GM21360 (cell line): ENCODE measurements around the gene NKX2-2.
A peak's percentile ranks its signal among the peaks of the same experiment; 100 is the strongest.
"Not testable (repeated sequence)": the region's sequence is repeated elsewhere in the genome, so short reads cannot be mapped to it uniquely, and the experiment has no call there.

Experiments used
- ATAC-seq: cut with Tn5 transposase; IDR thresholded peaks from one replicate; pipeline ENCODE4 v1.9.1; 2021; ENCODE audit warnings: mild to moderate bottlenecking, moderate library complexity; ENCODE audit not compliant: unreplicated experiment

The NKX2-2 gene

GRCh38 chr20:21509597-21510371, 4.1 kb downstream of the NKX2-2 start:
- ATAC-seq, result no peak

GRCh38 chr20:21509079-21509596, 4.7 kb downstream of the NKX2-2 start:
- ATAC-seq, result no peak

GRCh38 chr20:21508230-21509078, 5.4 kb downstream of the NKX2-2 start:
- ATAC-seq, result no peak

GRCh38 chr20:21507400-21508229, 6.2 kb downstream of the NKX2-2 start:
- ATAC-seq, result no peak

GRCh38 chr20:21505810-21506530, 7.9 kb downstream of the NKX2-2 start:
- peak; percentile 46 for ATAC-seq

- ATAC-seq, result no peak
Measured at GRCh38 chr20:21505161-21505809, 8.6 kb downstream of the NKX2-2 start.

GRCh38 chr20:21504323-21504722, 9.5 kb downstream of the NKX2-2 start:
- no peak for ATAC-seq

GRCh38 chr20:21503345-21503744, 10.5 kb downstream of the NKX2-2 start:
- peak; percentile 69 for ATAC-seq

- no peak for ATAC-seq
Measured at GRCh38 chr20:21501184-21501583, 12.7 kb downstream of the NKX2-2 start.

GRCh38 chr20:21500599-21500998, 13.3 kb downstream of the NKX2-2 start:
- ATAC-seq, result no peak

- no peak for ATAC-seq
Measured at GRCh38 chr20:21499641-21500040, 14.2 kb downstream of the NKX2-2 start.

GRCh38 chr20:21498635-21499034, 15.2 kb downstream of the NKX2-2 start:
- ATAC-seq, result no peak

GRCh38 chr20:21498195-21498594, 15.7 kb downstream of the NKX2-2 start:
- ATAC-seq, result no peak

- no peak for ATAC-seq
Measured at GRCh38 chr20:21496452-21496851, 17.4 kb downstream of the NKX2-2 start.

GRCh38 chr20:21493049-21493448, 20.8 kb downstream of the NKX2-2 start:
- ATAC-seq, result no peak

GRCh38 chr20:21490105-21490504, 23.8 kb downstream of the NKX2-2 start:
- ATAC-seq, result no peak

GRCh38 chr20:21480144-21480543, 33.7 kb downstream of the NKX2-2 start:
- ATAC-seq, result not testable (repeated sequence)

- no peak for ATAC-seq
Measured at GRCh38 chr20:21465799-21466198, 48.1 kb downstream of the NKX2-2 start.

- no peak for ATAC-seq
Measured at GRCh38 chr20:21464916-21465315, 48.9 kb downstream of the NKX2-2 start.
